Glutamatergic neuron (in vitro differentiated cells): ENCODE data around the gene PSMA3. TPM values are rescaled to one million over a fixed set of nuclear protein-coding genes. Genes with fewer than 3 reads are reported as not detected.
A peak's percentile ranks its signal among the peaks of the same experiment; 100 is the strongest.

Experiments
- DNase-seq: peaks from one replicate; pipeline ENCODE4 v3.0.0; 2022
- H3K27ac Mint-ChIP-seq: one replicate; pipeline ENCODE4 v1.8.0; 2020; ENCODE audit warnings: mild to moderate bottlenecking, mixed read lengths, inconsistent platforms; ENCODE audit not compliant: unreplicated experiment
- H3K27me3 Mint-ChIP-seq: one replicate; pipeline ENCODE4 v1.8.0; 2020; ENCODE audit warnings: mild to moderate bottlenecking, moderate library complexity, mixed read lengths, inconsistent platforms; ENCODE audit not compliant: unreplicated experiment
- H3K36me3 Mint-ChIP-seq: one replicate; pipeline ENCODE4 v1.8.0; 2020; ENCODE audit warnings: mild to moderate bottlenecking, mixed read lengths, inconsistent platforms; ENCODE audit not compliant: unreplicated experiment
- H3K4me1 Mint-ChIP-seq: one replicate; pipeline ENCODE4 v1.8.0; 2020; ENCODE audit warnings: mild to moderate bottlenecking, low read depth, mixed read lengths, inconsistent platforms; ENCODE audit not compliant: unreplicated experiment
- H3K4me3 Mint-ChIP-seq: one replicate; pipeline ENCODE4 v1.8.0; 2020; ENCODE audit warnings: mild to moderate bottlenecking, mixed read lengths, inconsistent platforms; ENCODE audit not compliant: unreplicated experiment
- H3K9me3 Mint-ChIP-seq: one replicate; pipeline ENCODE4 v1.8.0; 2020; ENCODE audit warnings: mild to moderate bottlenecking, moderate library complexity, mixed read lengths, inconsistent platforms; ENCODE audit not compliant: unreplicated experiment
- CTCF ChIP-seq: fragments of 200-600 bp; sonication (generic); IDR thresholded peaks from one replicate; pipeline ENCODE4 v1.5.0; 2021; ENCODE audit not compliant: partially characterized antibody, unreplicated experiment
- long read RNA-seq: library from polyadenylated mRNA; unstranded; transcript quantifications from one replicate; pipeline ENCODE4 v2.0.0, GENCODE V29; 2020; ENCODE audit not compliant: unreplicated experiment
- total RNA-seq: library from RNA; stranded (reverse); fragmentation: NEBNext Ultra II Directional; extraction: Animal tissue kit (Norgen Biotek cat#: 25700); gene quantifications from one replicate; pipeline ENCODE4 v1.2.1, GENCODE V29; 2021; ENCODE audit not compliant: unreplicated experiment

Gene PSMA3
- 116 TPM for total RNA-seq
- long read RNA-seq, transcript PSMA3-201 (11 exons, 970 nt): major isoform, 68 of 87 reads
- long read RNA-seq, partial matches to known transcripts: 1 of 87 reads
- long read RNA-seq, other reads (novel, unspliced or antisense): 16 of 87 reads

- Mint-ChIP-seq H3K27ac (peak within 1 kb of the TSS; percentile 97), H3K4me3 (peak within 1 kb of the TSS; percentile 98), H3K4me1 (peaks cover 7% of the 10 kb centered on the region), H3K36me3 (peaks cover 2% of the 10 kb centered on the region), H3K27me3 (peaks cover 5% of the 10 kb centered on the region), H3K9me3 (peaks cover 8% of the 10 kb centered on the region)
- DNase-seq: peak; percentile 98
- no peak for TF ChIP-seq CTCF
These were observed at the start of gene PSMA3 for GRCh38 chr14:58244556-58245387. TSS of gene PSMA3 (plus strand) at chr14:58244843. CDS start at chr14:58244921, 78 bp downstream.

- Mint-ChIP-seq H3K27ac (no peak overlapping the region), H3K9me3 (peaks cover 7% of the 10 kb centered on the region), H3K4me1 (peaks cover under 1% of the 10 kb centered on the region), H3K27me3 (peaks cover 6% of the 10 kb centered on the region), H3K4me3 (no peak overlapping the region), H3K36me3 (no peaks in the 10 kb centered on the region)
- no peak for TF ChIP-seq CTCF
- no peak for DNase-seq
These were observed 48.4 kb upstream of the PSMA3 start for GRCh38 chr14:58196198-58196597.

GRCh38 chr14:58198086-58198485 lies 46.6 kb upstream of the PSMA3 start:
- peaks cover 6% of the 10 kb centered on the region for H3K4me1 Mint-ChIP-seq
- peaks cover 7% of the 10 kb centered on the region for H3K9me3 Mint-ChIP-seq
- no peak for DNase-seq
- H3K27me3 Mint-ChIP-seq: peaks cover 6% of the 10 kb centered on the region
- no peak overlapping the region for H3K4me3 Mint-ChIP-seq
- no peak for TF ChIP-seq CTCF
- no peaks in the 10 kb centered on the region for H3K36me3 Mint-ChIP-seq
- no peak overlapping the region for H3K27ac Mint-ChIP-seq

- Mint-ChIP-seq H3K36me3 (no peaks in the 10 kb centered on the region), H3K4me3 (peak within 1 kb of the TSS; percentile 96), H3K4me1 (peaks cover 6% of the 10 kb centered on the region), H3K27me3 (peaks cover 3% of the 10 kb centered on the region), H3K27ac (peak within 1 kb of the TSS; percentile 93), H3K9me3 (peaks cover 7% of the 10 kb centered on the region)
- no peak for TF ChIP-seq CTCF
- DNase-seq: peak; percentile 86
These were observed 44.7 kb upstream of the PSMA3 start, which contains the start of gene ACTR10 for GRCh38 chr14:58199726-58200479. TSS of gene ACTR10 (plus strand) at chr14:58200149. CDS start at chr14:58200218, 69 bp downstream.
